ENCODE results near the gene TAGLN3. TPM values are rescaled to one million over a fixed set of nuclear protein-coding genes. Genes with fewer than 3 reads are reported as not detected.

TAGLN3 gene
- polyA plus RNA-seq, 1 of the 3 experiments (the other 2 are of a cell fraction): 19.6 TPM

- H3K79me2 ChIP-seq (ENCODE audit: insufficient read depth): no peaks in the 10 kb centered on the region
- H3K4me1 ChIP-seq (ENCODE audit: control insufficient read depth in 1 of 2, insufficient read depth in 2 of 2, low read depth in 1 of 2, low read length in 1 of 2): peaks cover 0 to 8% of the 10 kb centered on the region in 2 experiments; a peak in 2 of 4 replicates
- no peaks in the 10 kb centered on the region for H3K9me3 ChIP-seq
- no peak overlapping the region for H3K4me2 ChIP-seq
- H3K27ac ChIP-seq (ENCODE audit: low read depth in 2 of 2, low read length in 1 of 2): no peak overlapping the region
- H3K9ac ChIP-seq: no peak overlapping the region
- H3F3A ChIP-seq (replicated peaks; ENCODE audit: insufficient read depth): no peaks in the 10 kb centered on the region
- H2AFZ ChIP-seq (ENCODE audit: low read depth): no peak overlapping the region
- H4K20me1 ChIP-seq (ENCODE audit: insufficient read depth): no peaks in the 10 kb centered on the region
- ChIA-PET CTCF (interaction anchor here (3.9 to 7.3 kb wide), 3 partner anchors 19 to 301 kb away, joined by 17 to 165 read pairs (median 90); partner anchors contain the start of gene TAGLN3), POLR2A (no interaction called here)
- no peaks in the 10 kb centered on the region for H3K27me3 ChIP-seq (ENCODE audit: insufficient read depth)
- no peaks in the 10 kb centered on the region for H3K9me2 ChIP-seq
- TF ChIP-seq FOXM1 (IDR thresholded peaks at IDR 0.05; ENCODE audit: low read depth) (no peak), CTCF (IDR thresholded peaks at IDR 0.05) (no peak), GABPA (IDR thresholded peaks at IDR 0.05; ENCODE audit: low read depth) (no peak), TAF1 (IDR thresholded peaks at IDR 0.05; ENCODE audit: borderline replicate concordance, low read depth, low read length) (no peak), CHD2 (IDR thresholded peaks at IDR 0.05; ENCODE audit: low read length, partially characterized antibody) (no peak), MEF2A (IDR thresholded peaks at IDR 0.05; ENCODE audit: borderline replicate concordance, low read depth) (no peak), YY1 (IDR thresholded peaks at IDR 0.05; ENCODE audit: low read depth) (no peak), TCF12 (IDR thresholded peaks at IDR 0.05) (no peak), POLR2AphosphoS5 (IDR thresholded peaks at IDR 0.05; ENCODE audit: low read depth, low read length) (no peak), TEAD4 (IDR thresholded peaks at IDR 0.05; ENCODE audit: borderline replicate concordance, insufficient read depth) (no peak), ELF1 (IDR thresholded peaks at IDR 0.05) (no peak), MAX (IDR thresholded peaks at IDR 0.05; ENCODE audit: low read depth) (no peak), RCOR1 (IDR thresholded peaks at IDR 0.05; ENCODE audit: low read length) (no peak), GATA2 (CRISPR knock-in tag; IDR thresholded peaks at IDR 0.05) (no peak), MXI1 (IDR thresholded peaks at IDR 0.05; ENCODE audit: low read depth, low read length) (no peak)
- TF ChIP-seq, protein P1, sequence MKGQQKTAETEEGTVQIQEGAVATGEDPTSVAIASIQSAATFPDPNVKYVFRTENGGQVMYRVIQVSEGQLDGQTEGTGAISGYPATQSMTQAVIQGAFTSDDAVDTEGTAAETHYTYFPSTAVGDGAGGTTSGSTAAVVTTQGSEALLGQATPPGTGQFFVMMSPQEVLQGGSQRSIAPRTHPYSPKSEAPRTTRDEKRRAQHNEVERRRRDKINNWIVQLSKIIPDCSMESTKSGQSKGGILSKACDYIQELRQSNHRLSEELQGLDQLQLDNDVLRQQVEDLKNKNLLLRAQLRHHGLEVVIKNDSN (IDR thresholded peaks at IDR 0.05; ENCODE audit: borderline replicate concordance, low read depth): no peak
- no peak overlapping the region for H3K4me3 ChIP-seq (ENCODE audit: low read depth in 2 of 2, low read length in 1 of 2)
- peaks cover 0 to 2% of the 10 kb centered on the region in 2 experiments for H3K36me3 ChIP-seq (replicated peaks in 1 of 2; ENCODE audit: control insufficient read depth in 1 of 2, insufficient read depth in 2 of 2, low read length in 1 of 2)
- no peak for DNase-seq
These were observed 18.4 kb downstream of the TAGLN3 start for GRCh38 chr3:112017091-112017490.

DNA sequence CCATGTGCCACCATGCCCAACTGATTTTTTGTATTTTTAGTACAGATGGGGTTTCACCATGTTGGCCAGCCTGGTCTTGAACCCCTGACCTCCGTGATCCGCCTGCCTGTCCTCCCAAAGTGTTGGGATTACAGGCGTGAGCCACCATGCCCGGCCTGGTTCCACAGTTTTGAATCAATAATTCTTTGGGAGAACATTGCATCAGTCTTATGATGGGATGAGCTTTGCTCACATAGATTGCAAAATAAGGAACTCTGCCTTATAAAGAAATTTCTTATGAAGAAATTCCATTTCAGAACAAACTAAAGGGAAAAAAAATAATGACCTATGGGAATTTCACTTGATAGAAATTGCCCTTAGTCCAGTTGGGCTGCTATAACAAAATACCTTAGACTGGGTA is 20.0 kb downstream of the TAGLN3 start:
- no peak for DNase-seq
- Histone ChIP-seq H3K4me2 (no peak overlapping the region), H4K20me1 (ENCODE audit: insufficient read depth) (no peaks in the 10 kb centered on the region), H3K9me3 (no peaks in the 10 kb centered on the region), H3K36me3 (replicated peaks in 1 of 2; ENCODE audit: control insufficient read depth in 1 of 2, insufficient read depth in 2 of 2, low read length in 1 of 2) (peaks cover 0 to under 1% of the 10 kb centered on the region in 2 experiments), H3K27ac (ENCODE audit: low read depth in 2 of 2, low read length in 1 of 2) (no peak overlapping the region), H3K27me3 (ENCODE audit: insufficient read depth) (no peaks in the 10 kb centered on the region), H3F3A (replicated peaks; ENCODE audit: insufficient read depth) (no peaks in the 10 kb centered on the region), H2AFZ (ENCODE audit: low read depth) (no peak overlapping the region), H3K79me2 (ENCODE audit: insufficient read depth) (no peaks in the 10 kb centered on the region), H3K9me2 (no peaks in the 10 kb centered on the region), H3K4me1 (ENCODE audit: control insufficient read depth in 1 of 2, insufficient read depth in 2 of 2, low read depth in 1 of 2, low read length in 1 of 2) (peaks cover 0 to 8% of the 10 kb centered on the region in 2 experiments; a peak in 2 of 4 replicates), H3K4me3 (ENCODE audit: low read depth in 2 of 2, low read length in 1 of 2) (no peak overlapping the region), H3K9ac (no peak overlapping the region)
- ChIA-PET CTCF (interaction anchor here (7.3 kb wide), 1 partner anchor 30 kb away, joined by 90 read pairs; no protein-coding TSS in a partner anchor), POLR2A (no interaction called here)
- 89% methylated on average over 4 of the region's 4 CpGs for WGBS (ENCODE audit: low lambda C conversion rate)
- no peak for TF ChIP-seq FOXJ3 (CRISPR knock-in tag; IDR thresholded peaks at IDR 0.05)
- no peak for TF ChIP-seq RAD21 (IDR thresholded peaks at IDR 0.05; ENCODE audit: low read length)
- TF ChIP-seq MXI1 (IDR thresholded peaks at IDR 0.05; ENCODE audit: low read depth, low read length): no peak
- TF ChIP-seq, protein P2, sequence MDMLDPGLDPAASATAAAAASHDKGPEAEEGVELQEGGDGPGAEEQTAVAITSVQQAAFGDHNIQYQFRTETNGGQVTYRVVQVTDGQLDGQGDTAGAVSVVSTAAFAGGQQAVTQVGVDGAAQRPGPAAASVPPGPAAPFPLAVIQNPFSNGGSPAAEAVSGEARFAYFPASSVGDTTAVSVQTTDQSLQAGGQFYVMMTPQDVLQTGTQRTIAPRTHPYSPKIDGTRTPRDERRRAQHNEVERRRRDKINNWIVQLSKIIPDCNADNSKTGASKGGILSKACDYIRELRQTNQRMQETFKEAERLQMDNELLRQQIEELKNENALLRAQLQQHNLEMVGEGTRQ (IDR thresholded peaks at IDR 0.05; ENCODE audit: borderline replicate concordance, low read depth, low read length): no peak
- TF ChIP-seq, protein P3, sequence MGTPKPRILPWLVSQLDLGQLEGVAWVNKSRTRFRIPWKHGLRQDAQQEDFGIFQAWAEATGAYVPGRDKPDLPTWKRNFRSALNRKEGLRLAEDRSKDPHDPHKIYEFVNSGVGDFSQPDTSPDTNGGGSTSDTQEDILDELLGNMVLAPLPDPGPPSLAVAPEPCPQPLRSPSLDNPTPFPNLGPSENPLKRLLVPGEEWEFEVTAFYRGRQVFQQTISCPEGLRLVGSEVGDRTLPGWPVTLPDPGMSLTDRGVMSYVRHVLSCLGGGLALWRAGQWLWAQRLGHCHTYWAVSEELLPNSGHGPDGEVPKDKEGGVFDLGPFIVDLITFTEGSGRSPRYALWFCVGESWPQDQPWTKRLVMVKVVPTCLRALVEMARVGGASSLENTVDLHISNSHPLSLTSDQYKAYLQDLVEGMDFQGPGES (IDR thresholded peaks at IDR 0.05; ENCODE audit: low read depth, low read length): no peak
- TF ChIP-seq, protein P4, sequence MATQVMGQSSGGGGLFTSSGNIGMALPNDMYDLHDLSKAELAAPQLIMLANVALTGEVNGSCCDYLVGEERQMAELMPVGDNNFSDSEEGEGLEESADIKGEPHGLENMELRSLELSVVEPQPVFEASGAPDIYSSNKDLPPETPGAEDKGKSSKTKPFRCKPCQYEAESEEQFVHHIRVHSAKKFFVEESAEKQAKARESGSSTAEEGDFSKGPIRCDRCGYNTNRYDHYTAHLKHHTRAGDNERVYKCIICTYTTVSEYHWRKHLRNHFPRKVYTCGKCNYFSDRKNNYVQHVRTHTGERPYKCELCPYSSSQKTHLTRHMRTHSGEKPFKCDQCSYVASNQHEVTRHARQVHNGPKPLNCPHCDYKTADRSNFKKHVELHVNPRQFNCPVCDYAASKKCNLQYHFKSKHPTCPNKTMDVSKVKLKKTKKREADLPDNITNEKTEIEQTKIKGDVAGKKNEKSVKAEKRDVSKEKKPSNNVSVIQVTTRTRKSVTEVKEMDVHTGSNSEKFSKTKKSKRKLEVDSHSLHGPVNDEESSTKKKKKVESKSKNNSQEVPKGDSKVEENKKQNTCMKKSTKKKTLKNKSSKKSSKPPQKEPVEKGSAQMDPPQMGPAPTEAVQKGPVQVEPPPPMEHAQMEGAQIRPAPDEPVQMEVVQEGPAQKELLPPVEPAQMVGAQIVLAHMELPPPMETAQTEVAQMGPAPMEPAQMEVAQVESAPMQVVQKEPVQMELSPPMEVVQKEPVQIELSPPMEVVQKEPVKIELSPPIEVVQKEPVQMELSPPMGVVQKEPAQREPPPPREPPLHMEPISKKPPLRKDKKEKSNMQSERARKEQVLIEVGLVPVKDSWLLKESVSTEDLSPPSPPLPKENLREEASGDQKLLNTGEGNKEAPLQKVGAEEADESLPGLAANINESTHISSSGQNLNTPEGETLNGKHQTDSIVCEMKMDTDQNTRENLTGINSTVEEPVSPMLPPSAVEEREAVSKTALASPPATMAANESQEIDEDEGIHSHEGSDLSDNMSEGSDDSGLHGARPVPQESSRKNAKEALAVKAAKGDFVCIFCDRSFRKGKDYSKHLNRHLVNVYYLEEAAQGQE (IDR thresholded peaks at IDR 0.05; ENCODE audit: low read depth, low read length): no peak

All from SK-N-SH (cell line).